ENCODE data around the gene RAD23A.
A peak's percentile ranks its signal among the peaks of the same experiment; 100 is the strongest.

The RAD23A gene

DNA sequence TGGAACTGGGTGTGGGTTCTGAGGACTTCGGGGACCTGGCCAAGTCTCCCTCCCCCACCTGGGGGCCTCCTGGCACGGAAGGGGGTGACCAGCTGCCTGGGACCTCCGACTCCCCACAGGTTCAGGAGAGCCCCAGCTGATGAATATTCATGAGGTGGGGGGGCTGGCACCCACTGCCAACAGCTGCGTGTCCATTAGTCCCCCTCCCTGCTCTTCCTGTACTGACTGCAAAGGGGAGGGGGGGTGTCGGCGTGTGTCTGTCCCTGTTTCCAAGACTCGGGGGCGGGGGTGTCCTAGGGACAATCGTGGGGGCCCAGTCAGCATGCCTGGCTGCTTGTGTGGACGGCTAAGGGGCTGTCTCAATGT is 39.0 kb downstream of the RAD23A start:
- no peak for DNase-seq (ENCODE audit: low spot score)

DNA sequence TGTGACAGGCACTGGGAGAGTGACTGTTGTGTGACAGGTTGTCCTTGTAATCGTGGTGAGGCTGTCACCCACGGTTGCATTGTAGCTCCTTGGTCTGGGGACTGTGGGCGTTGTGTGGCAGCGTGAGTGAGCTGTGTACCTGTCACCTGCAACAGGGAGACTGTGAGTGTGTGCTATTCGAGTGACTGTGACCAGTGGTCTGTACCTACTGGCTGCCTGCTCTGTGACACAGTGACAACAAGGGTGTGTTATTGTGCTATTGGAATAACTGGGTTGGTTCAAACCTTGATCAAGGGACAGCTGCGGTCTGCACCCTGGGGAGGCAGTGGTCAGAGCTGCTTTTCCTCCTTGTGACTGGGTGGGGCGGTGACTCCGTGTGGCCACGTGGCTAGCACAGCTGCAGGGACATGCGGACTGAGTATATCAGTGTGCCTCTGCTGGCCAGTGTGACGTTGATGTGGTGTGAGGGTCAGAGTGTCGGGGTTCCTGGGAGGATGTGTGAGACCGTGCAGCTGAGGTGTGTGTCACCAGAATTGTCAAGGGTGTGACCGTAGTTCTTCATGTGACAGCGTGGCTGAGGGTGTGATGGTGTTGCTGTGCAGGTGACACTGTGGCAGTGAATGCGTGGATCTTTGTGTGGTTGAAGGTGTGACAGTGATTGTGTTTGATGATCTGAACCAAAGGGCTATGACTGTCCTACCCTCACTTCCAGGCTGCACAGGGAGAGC is 39.6 kb downstream of the RAD23A start:
- DNase-seq (ENCODE audit: low spot score), result peak; percentile 86

DNA sequence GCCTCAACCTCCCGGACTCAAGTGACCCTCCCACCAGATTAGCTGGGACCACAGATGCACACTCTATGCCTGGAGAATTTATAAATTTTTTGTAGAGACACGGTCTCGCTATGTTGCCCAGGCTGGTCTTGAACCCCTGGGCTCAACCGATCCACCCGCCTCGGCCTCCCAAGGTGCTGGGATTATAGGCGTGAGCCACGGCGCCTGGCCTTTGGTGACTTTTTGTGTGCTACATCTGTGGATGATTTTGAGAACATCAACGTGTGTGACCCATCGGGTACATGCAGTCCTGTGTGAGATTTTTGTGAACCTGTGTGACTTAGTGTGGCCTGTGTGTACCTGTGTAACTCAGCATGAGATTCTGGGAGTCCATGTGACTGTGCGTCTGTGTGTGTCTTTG is 41.1 kb downstream of the RAD23A start:
- DNase-seq (ENCODE audit: low spot score), result no peak

GRCh38 chr19:12987190-12987589 is 41.5 kb downstream of the RAD23A start:
- no peak for DNase-seq (ENCODE audit: low spot score)

DNA sequence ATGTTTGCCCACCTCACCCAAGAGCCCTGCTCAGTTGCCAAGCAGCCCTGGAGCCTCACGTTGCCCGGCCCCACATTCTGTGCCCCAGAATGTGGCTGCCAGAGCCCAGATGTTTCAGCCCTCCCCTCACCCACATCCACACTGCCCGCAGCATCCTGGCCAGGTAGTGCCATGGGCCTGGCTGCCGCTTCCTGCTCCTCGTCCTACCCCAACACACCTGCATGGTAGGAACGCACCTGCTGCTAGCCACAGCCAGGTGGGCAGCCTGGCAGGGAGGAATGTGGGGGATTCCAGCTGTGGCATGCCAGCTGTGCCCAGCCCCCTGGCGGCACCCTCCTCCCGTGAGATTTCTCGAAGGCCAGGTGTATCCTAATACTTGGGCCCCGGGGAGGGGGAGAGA is 42.1 kb downstream of the RAD23A start:
- no peak for DNase-seq (ENCODE audit: low spot score)

DNA sequence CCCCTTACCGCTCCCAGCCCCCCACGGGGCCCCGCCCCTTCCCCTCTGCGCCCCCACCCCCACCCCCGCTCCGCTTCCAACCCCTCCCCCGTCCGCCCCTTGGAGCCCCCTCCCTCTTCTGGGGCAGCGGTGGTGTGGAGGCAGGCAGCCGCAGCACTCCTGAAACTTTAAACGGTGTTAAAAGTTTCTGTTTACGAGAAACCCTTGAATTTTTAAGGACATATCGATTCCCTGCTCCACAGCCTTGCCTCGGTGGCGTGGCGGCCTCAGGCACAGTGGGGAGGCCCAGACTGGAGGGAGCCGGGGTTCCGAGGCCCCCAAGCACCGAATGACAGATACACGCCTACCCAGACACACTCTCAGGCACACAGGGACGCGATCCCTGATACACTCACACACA is 44.8 kb downstream of the RAD23A start:
- no peak for DNase-seq (ENCODE audit: low spot score)

DNA sequence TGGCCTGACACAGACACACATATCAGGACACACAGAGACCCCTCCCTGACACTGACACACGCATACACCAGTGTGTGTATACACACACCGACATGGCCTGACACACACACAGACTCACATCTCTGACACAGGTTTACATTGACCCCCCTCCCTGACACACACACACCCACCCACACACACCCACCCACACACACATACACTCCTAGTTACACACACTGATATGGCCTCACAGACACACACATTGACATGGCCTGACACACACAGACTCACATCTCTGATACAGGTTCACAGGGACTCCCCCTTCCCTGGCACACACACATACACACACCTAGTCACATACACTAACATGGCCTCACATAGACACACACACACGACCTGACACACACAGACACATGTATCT is 45.2 kb downstream of the RAD23A start:
- no peak for DNase-seq (ENCODE audit: low spot score)

GRCh38 chr19:12991296-12991695 is 45.6 kb downstream of the RAD23A start:
- no peak for DNase-seq (ENCODE audit: low spot score)

DNA sequence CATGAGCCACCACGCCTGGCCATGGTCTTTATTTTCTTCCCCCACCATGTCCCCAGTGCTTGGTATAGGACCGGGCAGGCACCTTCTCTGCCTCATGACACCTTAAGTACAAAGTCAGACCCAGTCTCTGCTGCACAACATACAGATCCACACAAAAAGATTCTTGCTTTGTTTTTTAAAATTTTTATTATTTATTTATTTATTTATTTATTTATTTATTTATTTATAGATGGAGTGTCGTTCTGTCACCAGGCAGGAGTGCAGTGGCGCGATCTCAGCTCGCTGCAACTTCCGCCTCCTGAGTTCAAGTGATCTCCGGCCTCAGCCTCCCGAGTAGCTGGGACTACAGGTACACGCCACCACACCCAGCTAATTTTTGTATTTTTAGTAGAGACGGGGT is 47.1 kb downstream of the RAD23A start:
- no peak for DNase-seq (ENCODE audit: low spot score)

DNA sequence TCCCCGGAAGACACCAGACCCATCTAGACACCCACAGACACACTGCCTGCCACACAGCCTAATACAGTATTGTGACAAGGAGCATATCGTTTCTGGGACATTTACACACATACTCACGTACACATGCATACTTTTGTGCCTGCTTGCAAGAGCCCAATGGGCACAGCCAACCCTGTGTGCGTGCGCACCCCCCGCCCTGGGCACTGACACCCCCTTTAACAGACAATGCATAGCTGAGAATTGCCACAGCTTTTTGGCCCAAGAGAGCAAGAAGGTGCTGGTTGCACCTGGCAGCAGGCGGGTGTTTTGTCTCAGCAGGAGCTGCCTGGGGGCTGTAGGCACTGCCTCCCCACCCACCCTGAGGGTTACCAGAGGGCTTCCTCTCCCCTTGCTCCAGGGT is 47.9 kb downstream of the RAD23A start:
- DNase-seq (ENCODE audit: low spot score), result no peak

DNA sequence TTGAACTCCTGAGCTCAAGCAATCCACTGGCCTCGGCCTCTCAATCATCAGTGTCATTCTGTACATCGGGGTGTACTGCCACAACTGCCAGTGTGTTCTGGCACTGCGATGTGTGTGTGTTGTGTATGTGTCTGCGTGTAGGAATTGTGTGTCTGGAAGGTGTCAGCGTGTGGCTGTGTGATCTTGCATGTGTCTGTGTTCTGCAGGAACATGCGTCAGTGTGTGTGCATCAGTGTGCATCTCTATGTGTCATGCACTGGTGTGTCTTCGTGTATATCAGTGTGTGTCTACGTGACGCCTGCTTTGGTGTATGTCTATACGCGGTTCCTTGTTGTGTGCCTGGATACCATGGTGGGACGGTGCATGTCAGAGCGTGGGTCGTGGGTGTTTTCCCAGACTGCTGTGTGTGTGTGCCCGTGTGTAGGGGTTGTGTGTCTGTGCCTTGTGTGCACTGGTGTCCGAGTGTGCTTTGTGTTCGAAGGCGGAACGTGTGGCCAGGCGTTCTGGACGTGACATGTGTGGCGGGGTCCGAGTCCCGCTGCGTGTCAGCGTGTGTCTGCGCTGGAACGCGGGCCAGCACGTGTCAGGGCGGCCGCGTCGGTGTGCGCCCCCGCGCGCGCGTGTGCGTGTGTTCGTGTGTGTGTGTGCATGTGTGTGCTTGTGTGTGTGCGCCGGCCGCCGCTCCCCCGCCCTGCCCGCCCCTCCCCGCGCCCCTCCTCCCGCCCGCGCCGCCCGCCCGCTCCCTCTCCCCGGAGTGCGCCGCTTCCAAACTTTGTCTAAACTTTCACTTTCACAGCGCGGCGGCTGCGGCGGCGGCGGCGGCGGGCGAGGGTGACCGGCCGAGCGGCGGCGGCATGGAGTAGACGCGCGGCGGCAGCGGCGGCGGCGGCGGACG is 49.3 kb downstream of the RAD23A start, which contains the start of gene NFIX:
TSS of gene NFIX (plus strand) at position 775 of the 895 bp plus-strand sequence. CDS start 363 bp downstream, outside the sequence.
- DNase-seq (ENCODE audit: low spot score), result peak; percentile 82

- peak; percentile 65 for DNase-seq (ENCODE audit: low spot score)
Observed at GRCh38 chr19:12995596-12996405, 50.1 kb downstream of the RAD23A start.

GRCh38 chr19:12996406-12997094 is 50.9 kb downstream of the RAD23A start:
- DNase-seq (ENCODE audit: low spot score), result peak; percentile 69

DNA sequence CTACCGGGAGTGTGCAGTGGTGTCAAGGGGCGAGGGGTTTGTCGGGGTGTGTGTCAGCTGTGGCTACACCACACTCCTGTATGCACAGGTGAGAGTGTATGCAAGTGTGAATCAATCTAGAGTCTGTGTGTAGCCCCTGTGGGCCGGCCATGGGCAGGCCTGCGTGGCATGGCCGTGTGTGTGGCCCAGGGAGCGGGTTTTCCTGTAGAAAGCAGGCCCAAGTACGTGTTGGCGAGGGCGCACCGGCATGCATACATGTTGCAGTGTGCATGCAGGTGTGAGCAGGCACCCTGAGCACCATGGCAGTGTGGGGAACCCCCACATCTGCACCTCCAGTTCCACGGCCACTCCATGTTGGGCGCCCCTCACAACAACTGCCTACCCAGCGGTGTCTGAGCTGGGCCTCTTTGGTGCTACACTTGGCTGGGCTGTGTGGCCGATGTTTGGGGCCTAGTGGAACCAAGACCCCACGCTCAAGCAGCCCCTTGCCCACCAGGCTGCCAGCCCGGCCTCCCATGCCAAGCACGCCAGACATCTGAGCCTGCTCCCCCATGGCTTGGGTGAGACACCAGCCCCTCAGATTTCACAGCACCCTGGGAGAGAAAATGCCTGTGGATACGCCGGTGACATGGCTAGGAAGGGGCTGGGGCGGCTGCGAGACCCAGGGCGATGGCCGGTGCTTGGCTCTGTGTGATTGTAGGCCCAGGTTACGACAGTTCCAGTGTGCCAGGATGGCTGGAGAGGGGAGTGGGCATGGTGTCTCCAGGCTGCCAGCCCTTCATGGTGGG is 51.7 kb downstream of the RAD23A start:
- DNase-seq (ENCODE audit: low spot score), result no peak

GRCh38 chr19:12997967-12998940 is 52.6 kb downstream of the RAD23A start:
- no peak for DNase-seq (ENCODE audit: low spot score)

DNA sequence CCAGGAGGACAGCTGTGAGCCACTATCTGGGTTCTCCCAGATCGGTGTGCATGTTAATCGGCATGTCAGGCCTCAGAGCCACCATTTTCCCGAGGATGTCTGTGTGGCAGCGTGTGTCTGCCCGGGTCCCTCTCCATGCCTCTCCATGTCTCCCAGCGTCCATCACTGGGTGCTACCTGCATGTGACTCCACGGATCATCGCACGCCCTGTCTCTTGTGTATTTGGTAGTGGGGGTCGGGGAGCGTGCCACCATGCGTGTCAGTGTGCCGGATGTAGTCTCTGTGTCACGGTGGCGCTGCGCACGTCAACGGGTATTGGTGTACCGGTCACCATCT is 55.5 kb downstream of the RAD23A start:
- no peak for DNase-seq (ENCODE audit: low spot score)

DNA sequence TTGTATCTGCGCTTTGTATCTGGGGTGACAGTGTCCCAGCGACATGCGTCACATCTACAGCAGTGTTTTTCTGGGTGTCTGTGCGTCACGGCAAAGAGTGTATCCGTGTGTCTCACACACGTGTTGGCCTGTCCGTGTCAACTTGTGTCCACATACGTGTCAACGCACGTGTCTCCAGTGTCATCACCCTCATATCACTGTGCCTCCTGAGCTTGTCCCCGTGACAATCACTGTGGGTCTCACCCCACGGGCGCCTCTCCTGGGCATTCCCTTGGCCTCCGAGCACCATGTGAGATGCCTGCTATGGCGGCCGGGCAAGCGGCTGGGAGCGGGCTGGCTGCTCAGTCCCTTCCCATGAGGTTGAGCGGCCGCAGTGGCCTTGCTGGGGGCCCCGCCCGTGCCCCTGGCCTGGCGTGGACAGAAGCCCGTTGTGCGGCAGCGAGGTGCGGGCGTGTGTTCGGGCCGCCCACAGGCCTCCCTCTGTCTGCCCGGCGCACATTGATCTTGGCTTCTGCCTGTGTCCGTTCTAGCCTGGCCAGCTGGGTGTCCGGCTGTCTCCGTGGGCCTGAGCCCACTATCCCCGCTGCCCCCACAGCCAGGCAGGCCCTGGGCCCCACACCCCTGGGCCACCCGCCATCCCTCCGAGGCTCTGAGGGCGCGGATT is 56.0 kb downstream of the RAD23A start:
- no peak for DNase-seq (ENCODE audit: low spot score)

GRCh38 chr19:13002166-13002898 is 56.7 kb downstream of the RAD23A start:
- no peak for DNase-seq (ENCODE audit: low spot score)

GRCh38 chr19:13003081-13003480 is 57.4 kb downstream of the RAD23A start:
- DNase-seq (ENCODE audit: low spot score), result no peak

Measured in hepatic stellate cell (primary cell).